ENCODE results near the gene RELN. TPM values are rescaled to one million over a fixed set of nuclear protein-coding genes. Genes with fewer than 3 reads are reported as not detected.

The RELN gene
- total RNA-seq, 1 donor from 2014 or later: 7.4 TPM

DNA sequence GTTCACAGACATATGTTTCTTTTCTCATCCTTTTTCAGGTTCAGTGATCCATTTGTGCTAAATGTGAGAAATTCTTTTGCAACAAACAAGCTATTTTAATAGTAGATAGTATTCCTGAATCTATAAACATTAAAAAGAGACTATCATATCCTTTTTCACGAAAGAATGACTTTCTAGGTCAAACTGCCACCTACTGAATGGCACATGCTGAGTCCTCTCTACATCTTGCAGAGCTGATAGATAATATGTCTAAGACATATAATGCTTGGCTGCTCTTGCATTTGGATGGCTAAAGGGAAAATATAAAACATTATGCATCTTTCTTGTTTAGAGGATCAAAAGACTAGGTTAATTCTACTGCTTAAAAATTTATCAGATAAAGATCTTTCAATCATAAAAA lies 429.3 kb downstream of the RELN start:
- DNase-seq (ENCODE audit: extremely low spot score in 2 of 2): no peak
- H3K4me1 ChIP-seq: no peaks in the 10 kb centered on the region
- no peaks in the 10 kb centered on the region for H3K27me3 ChIP-seq
- no peak overlapping the region for H3K4me3 ChIP-seq
- no peak overlapping the region for H3K27ac ChIP-seq
- H3K36me3 ChIP-seq: no peaks in the 10 kb centered on the region
- intact Hi-C loops (cut with DNase I): no loop called here
- H3K9me3 ChIP-seq: no peaks in the 10 kb centered on the region
- TF ChIP-seq POLR2A (IDR thresholded peaks at IDR 0.05) (no peak), POLR2AphosphoS5 (IDR thresholded peaks at IDR 0.05; ENCODE audit: insufficient read depth in 1 of 2, low read depth in 1 of 2) (no peak)
- TF ChIP-seq, protein P1, sequence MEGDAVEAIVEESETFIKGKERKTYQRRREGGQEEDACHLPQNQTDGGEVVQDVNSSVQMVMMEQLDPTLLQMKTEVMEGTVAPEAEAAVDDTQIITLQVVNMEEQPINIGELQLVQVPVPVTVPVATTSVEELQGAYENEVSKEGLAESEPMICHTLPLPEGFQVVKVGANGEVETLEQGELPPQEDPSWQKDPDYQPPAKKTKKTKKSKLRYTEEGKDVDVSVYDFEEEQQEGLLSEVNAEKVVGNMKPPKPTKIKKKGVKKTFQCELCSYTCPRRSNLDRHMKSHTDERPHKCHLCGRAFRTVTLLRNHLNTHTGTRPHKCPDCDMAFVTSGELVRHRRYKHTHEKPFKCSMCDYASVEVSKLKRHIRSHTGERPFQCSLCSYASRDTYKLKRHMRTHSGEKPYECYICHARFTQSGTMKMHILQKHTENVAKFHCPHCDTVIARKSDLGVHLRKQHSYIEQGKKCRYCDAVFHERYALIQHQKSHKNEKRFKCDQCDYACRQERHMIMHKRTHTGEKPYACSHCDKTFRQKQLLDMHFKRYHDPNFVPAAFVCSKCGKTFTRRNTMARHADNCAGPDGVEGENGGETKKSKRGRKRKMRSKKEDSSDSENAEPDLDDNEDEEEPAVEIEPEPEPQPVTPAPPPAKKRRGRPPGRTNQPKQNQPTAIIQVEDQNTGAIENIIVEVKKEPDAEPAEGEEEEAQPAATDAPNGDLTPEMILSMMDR (IDR thresholded peaks at IDR 0.05): no peak

DNA sequence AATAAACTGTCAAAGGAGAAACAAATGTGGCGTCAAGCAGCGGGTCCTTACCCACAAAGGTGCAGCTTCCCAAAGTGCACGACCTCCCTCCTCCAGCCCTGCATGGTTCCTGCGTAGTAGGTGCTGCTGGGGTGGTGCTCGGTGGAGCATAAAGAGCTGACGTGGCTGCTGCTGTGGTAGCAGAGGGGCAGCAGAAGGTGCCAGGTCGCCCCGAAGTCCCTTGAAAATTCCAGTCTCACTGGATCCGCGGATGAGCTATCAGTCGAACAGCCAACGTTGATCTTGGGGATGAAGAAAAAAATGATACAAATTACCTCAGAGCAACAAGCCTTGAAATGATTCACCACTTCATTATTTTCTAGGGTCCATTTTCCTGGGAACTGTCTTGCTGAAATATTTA lies 438.4 kb downstream of the RELN start:
- Histone ChIP-seq H3K4me1 (no peaks in the 10 kb centered on the region), H3K9me3 (no peaks in the 10 kb centered on the region)
- intact Hi-C loops (cut with DNase I): no loop called here

DNA sequence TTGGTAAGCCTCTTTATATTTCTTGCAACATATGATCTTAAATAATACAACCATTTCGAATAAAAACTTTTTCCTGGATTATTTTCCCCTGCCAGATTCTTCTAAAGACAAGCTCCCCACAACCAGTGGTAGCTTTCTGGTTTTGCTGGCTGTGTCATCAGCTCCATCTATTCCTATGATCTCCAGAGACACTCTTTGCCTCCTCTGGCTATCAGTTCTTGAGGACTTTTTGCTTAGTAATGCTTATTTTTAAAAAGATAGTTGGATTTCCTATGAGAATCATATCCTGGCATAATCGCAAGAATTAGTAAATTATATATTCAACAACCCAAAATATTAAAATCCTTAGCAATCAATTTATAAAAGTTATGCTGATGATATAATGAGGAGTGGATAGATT lies 439.7 kb downstream of the RELN start:
- H3K27ac ChIP-seq: no peak overlapping the region
- H3K4me1 ChIP-seq: no peaks in the 10 kb centered on the region
- H3K9me3 ChIP-seq: no peaks in the 10 kb centered on the region
- intact Hi-C loops (cut with DNase I): no loop called here
- H3K36me3 ChIP-seq: no peaks in the 10 kb centered on the region
- no peak overlapping the region for H3K4me3 ChIP-seq
- TF ChIP-seq POLR2A (IDR thresholded peaks at IDR 0.05) (no peak), POLR2AphosphoS5 (IDR thresholded peaks at IDR 0.05; ENCODE audit: insufficient read depth in 1 of 2, low read depth in 1 of 2) (no peak)
- TF ChIP-seq, protein P1 (IDR thresholded peaks at IDR 0.05): no peak
- no peaks in the 10 kb centered on the region for H3K27me3 ChIP-seq
- DNase-seq (ENCODE audit: extremely low spot score in 2 of 2): no peak

More for the DNA sequence above, 438.4 kb downstream of the RELN start:
- no peaks in the 10 kb centered on the region for H3K36me3 ChIP-seq
- no peak for DNase-seq (ENCODE audit: extremely low spot score in 2 of 2)
- no peaks in the 10 kb centered on the region for H3K27me3 ChIP-seq
- H3K27ac ChIP-seq: no peak overlapping the region
- TF ChIP-seq, protein P1 (IDR thresholded peaks at IDR 0.05): no peak
- TF ChIP-seq POLR2AphosphoS5 (IDR thresholded peaks at IDR 0.05; ENCODE audit: insufficient read depth in 1 of 2, low read depth in 1 of 2): no peak
- TF ChIP-seq POLR2A (IDR thresholded peaks at IDR 0.05): no peak
- H3K4me3 ChIP-seq: no peak overlapping the region

DNA sequence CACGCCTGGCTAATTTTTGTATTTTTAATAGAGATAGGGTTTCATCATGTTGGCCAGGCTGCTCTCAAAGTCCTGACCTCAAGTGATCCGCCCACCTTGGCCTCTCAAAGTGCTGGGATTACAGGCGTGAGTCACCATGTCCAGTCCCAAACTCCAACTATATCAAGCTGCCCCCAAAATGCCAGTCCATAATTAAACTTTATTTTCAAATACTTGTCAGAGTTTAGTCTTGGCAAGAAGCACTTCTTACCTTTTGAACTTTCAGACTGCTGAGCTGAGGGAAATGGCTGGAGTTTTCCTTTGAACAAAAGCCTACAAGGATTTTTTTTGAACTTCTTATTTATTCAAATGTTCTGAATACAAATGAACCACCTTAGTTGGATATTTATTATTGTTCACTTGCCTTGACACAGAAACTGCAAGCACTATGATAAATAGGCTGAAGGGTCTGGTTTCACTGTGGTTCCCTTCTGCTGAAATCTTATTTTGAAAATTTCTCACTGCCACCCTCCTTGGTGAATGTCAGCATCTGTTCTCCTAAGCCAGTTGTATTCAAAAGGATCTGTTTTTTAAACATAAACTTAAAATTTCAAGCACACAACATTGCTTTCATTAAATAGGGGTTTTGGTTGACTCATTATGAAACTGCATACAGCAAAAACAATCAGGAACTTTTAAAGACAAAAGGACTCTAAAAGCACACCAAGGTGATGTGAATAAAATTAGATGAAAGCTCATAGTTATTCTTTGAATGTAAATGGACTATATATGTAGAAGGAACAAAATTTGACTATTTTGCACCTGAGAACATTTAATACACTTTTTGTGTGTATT lies 441.8 kb downstream of the RELN start:
- Histone ChIP-seq H3K27ac (no peak overlapping the region), H3K36me3 (no peaks in the 10 kb centered on the region), H3K9me3 (no peaks in the 10 kb centered on the region), H3K4me1 (no peaks in the 10 kb centered on the region), H3K27me3 (no peaks in the 10 kb centered on the region), H3K4me3 (no peak overlapping the region)
- TF ChIP-seq POLR2AphosphoS5 (IDR thresholded peaks at IDR 0.05; ENCODE audit: insufficient read depth in 1 of 2, low read depth in 1 of 2) (no peak), POLR2A (IDR thresholded peaks at IDR 0.05) (no peak)
- TF ChIP-seq, protein P1 (IDR thresholded peaks at IDR 0.05): no peak
- DNase-seq (ENCODE audit: extremely low spot score in 2 of 2): no peak
- intact Hi-C loops (cut with DNase I): no loop called here

DNA sequence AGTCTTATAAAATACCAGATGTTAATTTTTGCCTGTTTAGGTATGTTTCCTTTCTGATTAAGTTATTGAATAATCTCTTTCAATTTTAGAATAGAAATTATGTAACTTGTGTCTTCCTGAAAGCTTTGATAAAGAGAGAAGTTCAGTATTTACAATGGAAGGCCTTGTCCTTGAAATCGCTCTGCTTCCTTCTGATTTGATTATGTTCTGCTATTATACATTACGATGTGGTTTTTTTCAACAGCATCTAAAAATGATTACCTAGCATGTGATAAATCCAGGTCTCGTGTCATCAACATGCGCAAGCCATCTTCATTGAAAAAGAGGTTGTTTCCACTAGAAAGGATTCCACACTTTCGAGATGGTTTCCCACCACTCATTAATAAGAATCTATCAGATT lies 447.0 kb downstream of the RELN start:
- H3K9me3 ChIP-seq: no peaks in the 10 kb centered on the region
- no peaks in the 10 kb centered on the region for H3K27me3 ChIP-seq
- H3K36me3 ChIP-seq: no peaks in the 10 kb centered on the region
- H3K4me1 ChIP-seq: no peaks in the 10 kb centered on the region
- no peak overlapping the region for H3K4me3 ChIP-seq
- intact Hi-C loops (cut with DNase I): no loop called here
- no peak for DNase-seq (ENCODE audit: extremely low spot score in 2 of 2)
- H3K27ac ChIP-seq: no peak overlapping the region
- TF ChIP-seq POLR2AphosphoS5 (IDR thresholded peaks at IDR 0.05; ENCODE audit: insufficient read depth in 1 of 2, low read depth in 1 of 2) (no peak), POLR2A (IDR thresholded peaks at IDR 0.05) (no peak)
- TF ChIP-seq, protein P1 (IDR thresholded peaks at IDR 0.05): no peak
